NCI-H1092 treated with DMSO at 0.1 percent for 48 hours (cell line): ENCODE results near the gene NAV3.

Source experiments
- DNase-seq: peaks from one replicate; lab custom pipeline; 2025; lab: John Stamatoyannopoulos, UW

NAV3 gene, protein sequence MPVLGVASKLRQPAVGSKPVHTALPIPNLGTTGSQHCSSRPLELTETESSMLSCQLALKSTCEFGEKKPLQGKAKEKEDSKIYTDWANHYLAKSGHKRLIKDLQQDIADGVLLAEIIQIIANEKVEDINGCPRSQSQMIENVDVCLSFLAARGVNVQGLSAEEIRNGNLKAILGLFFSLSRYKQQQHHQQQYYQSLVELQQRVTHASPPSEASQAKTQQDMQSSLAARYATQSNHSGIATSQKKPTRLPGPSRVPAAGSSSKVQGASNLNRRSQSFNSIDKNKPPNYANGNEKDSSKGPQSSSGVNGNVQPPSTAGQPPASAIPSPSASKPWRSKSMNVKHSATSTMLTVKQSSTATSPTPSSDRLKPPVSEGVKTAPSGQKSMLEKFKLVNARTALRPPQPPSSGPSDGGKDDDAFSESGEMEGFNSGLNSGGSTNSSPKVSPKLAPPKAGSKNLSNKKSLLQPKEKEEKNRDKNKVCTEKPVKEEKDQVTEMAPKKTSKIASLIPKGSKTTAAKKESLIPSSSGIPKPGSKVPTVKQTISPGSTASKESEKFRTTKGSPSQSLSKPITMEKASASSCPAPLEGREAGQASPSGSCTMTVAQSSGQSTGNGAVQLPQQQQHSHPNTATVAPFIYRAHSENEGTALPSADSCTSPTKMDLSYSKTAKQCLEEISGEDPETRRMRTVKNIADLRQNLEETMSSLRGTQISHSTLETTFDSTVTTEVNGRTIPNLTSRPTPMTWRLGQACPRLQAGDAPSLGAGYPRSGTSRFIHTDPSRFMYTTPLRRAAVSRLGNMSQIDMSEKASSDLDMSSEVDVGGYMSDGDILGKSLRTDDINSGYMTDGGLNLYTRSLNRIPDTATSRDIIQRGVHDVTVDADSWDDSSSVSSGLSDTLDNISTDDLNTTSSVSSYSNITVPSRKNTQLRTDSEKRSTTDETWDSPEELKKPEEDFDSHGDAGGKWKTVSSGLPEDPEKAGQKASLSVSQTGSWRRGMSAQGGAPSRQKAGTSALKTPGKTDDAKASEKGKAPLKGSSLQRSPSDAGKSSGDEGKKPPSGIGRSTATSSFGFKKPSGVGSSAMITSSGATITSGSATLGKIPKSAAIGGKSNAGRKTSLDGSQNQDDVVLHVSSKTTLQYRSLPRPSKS (N-terminal part only)

DNA sequence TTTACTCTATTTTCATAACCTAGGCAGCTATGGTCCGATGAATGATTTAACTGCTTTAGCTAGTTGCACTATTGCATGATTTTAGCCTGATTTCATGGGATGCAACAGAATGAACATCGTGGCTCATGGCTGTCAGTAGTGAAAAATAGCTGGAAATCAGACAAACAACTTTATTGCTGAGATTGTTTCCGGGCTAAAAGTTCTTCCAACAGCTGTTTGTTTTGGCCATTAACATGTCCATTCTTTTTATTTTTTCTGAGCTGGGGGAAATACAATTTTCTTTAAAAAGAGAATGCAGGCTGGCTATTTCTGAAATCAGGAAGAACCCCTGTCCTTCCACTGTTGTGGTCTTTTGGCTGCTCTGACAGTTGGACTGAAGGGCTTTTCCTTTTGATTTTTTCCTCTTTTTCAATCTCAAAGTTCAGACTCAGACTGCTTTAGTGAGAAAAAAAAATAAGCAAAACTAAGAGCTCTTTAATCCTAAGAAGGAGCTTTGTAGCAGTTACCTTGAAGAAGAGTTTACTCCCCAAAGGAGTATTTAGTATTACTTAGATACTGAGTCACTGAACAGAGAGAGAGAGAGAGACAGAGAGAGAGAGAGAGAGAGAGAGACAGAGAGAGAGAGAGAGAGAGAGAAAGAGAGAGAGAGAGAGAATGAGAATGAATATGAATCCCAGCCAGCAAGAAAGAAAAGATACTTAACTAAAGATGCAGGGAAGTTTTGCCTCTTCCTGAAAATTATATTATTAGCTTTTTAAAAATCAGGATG, at the start of gene NAV3:
Gene NAV3, plus strand, starts transcription at position 312 of the 769 bp plus-strand sequence. CDS start 568 bp downstream, outside the sequence.
- no peak for DNase-seq

DNA sequence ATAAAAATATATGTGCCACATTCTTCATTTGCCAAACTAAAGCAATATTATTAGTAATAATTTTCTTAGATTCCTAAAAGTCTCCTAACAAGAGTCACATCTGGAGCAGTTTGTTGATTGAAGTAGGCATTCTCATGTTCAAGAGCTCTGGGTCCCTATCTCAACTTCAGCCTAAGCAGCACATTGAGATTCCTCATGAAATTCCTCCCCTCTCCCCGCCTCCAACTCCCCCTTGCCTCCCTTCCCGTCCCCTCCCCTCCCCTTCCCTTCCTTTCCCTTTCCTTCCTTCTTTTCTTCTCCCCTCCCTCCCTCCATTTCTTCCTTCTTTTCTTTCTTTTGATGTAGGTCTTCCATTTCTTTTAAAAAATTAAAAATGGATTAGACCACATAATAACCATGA, 48.7 kb upstream of the NAV3 start:
- DNase-seq = no peak

DNA sequence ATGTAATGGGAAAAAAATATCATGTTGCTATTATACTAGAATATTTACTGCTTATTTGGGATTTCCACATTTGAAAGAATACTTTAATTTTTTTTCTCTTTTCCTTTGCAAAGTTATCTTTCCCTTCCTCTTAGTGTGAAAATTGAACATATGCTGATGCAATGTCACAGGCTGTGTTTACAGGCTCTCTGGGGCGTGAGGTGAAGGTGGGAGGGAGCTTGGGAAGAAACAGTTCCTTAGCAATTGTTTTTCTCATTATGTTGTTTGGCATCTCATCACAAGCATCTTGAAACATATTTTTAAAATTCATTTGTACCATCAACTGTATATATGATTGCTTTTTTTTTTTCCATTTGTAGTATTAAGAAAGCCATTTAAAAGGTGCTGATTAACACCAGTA, 47.9 kb upstream of the NAV3 start:
- DNase-seq = no peak

DNA sequence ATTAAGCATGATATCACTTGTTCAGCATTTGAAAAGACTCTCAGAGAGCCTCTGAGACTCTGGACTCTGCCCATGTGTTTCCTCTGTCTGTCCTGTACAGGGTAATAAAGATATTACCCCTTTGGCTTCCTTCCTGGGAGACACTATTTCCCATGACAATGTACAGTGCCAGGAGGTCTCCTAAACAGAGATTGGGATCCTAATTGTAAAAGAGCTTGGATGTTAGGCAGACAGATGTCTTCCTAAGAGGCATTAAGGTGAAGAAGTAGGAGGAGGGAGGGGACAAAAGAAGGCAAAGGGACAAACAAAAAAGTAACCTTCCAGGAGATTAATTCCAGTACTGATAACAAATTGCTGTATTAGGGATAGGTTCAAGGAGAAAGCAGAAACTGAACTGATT, 45.5 kb upstream of the NAV3 start:
- DNase-seq = no peak

DNA sequence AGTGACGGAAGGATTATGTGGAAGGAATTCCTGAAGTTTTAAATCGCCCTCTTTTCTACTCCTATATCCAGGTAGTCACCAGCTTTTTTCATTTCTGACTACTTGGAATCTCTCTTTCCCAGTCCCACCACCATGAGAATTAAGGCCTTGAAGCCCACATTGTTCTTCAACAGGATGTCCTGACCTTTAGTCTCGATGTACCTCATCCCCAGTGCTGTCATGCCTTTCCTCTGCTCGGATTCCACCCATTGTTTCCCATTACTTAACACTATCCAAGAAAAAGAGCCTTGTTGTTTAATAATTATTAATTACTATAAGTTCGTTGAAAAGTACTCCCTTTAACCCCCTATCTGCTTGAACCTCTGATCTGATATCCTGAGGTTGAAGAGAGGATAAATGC, 44.0 kb upstream of the NAV3 start:
- DNase-seq = no peak

DNA sequence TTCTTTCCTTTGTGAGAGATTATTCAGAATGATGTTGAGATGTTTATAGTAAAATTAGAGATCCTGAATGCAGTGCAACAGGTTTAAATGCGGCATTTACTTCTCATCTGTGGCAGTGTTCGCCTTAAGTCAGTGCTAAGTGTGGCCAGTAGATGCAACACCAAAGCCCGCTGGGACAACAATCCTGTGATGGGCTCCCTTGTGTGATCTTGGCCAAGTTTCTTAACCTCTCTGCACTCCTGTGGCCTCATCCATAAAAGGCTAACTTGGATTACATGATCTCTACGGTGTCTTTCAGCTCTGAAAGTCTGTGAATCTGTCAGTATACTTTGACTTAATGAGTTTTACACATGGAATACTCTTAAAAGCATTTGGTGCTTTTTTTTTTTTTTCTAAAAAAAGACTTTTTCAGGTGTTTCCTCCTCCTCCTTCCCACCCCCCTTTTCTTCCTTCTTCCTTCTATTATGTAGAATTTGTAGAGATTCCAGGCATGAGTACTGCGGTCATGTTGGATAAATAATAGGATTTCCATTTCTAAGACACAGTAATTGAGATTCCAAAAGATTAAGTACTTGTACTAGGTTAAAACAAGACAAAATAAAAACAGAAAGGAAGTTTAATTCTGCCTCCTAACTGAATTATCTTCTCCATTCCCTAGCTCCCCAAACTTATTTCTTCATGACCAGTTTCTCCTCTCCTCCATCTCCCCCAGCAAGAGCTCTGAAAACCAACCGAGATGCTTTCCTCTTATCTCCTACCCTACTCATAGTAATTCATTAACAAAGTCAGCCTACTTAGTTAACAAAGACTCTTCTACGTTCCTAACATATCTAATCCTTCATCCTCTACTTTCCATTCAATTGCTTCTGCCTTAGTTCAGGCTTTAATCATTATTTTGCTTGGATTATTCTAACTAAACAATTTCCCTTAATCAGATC, 42.2 kb upstream of the NAV3 start:
- DNase-seq = no peak

DNA sequence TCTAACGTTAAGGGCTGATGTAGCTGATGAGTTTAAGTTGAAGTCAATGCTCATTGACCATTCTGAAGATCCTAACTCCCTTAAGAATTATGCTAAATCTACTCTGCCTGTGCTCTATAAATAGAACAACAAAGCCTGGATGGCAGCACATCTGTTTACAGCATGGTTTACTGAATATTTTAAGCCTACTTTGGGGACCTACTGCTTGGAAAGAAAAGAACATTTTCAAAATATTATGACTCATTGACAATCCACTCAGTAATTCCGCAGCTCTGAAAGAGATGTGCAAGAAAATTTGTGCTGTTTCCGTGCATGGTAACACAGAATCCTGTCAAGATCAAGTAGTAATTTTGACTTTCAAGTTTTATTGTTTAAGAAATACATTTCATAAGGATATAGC, 35.0 kb upstream of the NAV3 start:
- no peak for DNase-seq

DNA sequence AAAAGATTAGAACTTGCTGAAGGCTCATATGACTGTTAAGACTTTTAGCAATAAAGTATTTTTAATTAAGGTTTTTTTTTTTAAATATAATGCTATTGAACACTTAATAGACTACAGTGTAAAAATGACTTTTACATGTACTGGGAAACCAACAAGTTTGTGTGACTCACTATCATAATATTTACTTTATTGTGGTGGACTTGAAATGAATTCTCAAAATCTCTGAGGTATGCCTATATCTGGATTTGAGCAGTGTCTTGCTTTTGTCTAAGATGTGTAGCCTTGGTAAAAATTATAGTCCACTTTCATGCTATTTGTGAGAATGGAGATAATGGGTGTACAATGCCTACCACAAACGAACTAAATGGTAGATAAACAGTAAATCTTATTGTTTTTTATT, 33.9 kb upstream of the NAV3 start:
- DNase-seq = no peak

DNA sequence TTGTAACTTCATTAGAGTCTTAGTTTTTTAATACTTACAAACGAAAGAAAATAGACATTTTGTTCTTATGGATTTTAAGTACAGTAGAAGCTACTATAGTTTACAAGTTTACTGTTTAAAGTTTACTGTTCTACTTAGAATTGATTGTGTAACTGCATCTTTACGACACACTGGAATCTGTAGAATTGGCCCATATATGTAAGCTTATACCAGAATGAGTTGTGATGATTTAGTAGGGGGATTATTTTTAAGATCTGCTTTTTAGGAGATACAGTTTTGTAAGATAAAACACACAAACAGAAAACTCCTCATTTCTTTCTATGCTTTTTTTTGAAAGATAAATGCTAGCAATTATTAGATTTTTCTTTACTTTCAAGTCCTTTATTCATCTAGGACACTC, 30.2 kb upstream of the NAV3 start:
- DNase-seq = no peak

DNA sequence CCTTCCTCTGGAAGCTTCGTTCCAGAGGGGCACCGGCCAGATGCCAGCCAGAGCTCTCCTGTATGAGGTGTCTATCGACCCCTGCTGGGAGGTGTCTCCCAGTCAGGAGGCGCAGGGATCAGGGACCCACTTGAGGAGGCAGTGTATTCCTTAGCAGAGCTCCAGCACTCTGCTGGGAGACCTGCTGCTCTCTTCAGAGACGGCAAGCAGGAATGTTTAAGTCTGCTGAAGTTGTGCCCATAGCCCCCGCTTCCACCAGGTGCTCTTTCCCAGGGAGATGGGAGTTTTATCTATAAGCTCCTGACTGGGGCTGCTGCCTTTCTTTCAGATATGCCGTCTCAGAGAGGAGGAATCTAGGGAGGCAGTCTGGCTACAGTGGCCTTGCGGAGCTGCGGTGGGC, 22.2 kb upstream of the NAV3 start:
- no peak for DNase-seq

DNA sequence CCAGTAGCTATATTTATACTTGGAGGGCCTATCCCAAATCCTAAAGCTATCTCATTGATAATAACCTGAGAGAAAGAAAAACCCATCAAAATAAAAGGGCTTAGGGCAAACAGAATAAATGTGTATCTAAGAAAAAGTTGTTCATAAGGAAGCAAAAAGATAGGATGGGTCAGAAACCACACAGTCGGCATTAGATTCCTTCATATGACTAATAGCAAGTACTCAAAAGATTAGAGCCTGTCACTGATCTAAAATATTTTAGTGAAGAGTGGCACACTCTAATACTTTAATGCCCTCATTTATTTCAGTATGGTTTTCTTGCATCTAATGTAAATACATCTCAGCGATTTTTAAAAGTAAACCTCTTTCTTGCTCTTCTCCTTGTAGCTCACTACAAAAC, 17.1 kb upstream of the NAV3 start:
- no peak for DNase-seq

DNA sequence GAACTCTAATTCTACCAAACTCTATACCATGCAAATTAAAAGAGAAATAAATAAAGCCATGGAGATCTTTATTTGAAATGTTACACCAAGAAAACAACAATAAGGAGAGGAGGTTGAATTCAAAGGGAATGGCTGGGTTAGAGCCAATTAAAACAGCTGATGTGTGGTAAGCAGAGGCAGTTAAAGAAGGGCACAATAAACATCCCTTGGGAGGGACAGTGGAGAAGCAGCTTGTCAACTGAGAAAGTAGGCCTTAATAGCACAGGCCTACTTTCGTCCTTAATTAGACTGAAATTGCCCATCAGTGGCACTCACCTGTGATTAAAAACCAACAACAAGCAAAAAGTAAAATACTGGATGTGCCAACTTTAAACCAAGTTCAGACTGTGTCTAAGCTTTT, 16.3 kb upstream of the NAV3 start:
- peak; percentile 20 for DNase-seq

DNA sequence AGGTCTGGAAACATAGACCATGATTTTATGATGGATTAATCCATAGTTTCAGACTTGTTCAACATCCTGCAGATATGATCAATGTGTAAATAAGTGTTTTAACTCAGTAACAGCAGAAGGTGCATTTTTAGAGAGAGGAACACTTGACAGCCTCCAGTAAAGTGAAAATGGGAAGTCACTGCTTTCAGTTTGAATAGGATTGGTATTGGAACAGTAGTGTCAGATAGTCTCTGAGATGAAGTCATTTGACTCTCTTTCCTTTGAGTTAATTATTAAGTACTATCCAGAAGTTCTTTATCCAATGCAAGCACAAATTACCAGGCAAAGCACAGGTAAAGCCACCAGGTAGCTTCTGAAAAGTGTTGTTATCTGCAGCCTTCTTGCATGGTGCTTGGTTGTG, 14.5 kb upstream of the NAV3 start:
- DNase-seq = no peak

DNA sequence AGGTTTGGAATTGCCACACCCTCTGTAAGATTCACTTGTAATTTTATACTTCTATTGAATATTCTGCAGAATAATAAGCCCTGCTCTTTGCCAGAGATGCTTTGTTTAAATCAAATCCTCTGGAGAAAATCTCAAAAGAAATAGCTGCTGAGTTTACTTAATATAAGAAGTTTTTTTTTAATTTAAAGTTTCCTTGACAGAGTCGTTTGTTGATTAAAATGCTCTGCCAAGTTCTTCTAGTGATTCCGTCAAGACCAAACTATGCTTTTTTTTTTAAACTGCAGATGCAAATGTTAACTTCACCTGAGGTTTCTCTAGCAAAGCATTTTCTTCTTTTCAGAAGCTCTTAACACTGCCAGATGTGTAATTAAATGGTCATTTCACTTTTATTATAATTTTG, 13.4 kb upstream of the NAV3 start:
- no peak for DNase-seq

DNA sequence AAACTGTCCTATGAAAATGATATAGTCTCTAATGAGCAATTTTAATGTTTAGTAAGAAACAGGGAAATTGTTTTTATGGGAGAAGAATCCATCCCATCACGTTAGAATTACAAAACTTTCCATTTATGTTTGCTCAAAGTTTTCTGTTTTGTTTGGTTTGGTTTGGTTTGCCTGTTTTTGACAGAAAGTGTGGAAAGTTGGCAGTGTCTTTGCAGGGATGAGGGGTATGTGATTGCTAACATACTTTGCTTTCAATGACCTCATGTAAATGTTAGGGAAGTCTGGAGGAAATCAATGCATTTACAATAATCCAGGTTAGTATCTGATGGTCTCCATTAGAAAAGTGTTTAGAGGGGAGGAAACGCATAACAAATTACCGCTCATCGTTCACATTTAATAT, 12.3 kb upstream of the NAV3 start:
- DNase-seq = no peak

DNA sequence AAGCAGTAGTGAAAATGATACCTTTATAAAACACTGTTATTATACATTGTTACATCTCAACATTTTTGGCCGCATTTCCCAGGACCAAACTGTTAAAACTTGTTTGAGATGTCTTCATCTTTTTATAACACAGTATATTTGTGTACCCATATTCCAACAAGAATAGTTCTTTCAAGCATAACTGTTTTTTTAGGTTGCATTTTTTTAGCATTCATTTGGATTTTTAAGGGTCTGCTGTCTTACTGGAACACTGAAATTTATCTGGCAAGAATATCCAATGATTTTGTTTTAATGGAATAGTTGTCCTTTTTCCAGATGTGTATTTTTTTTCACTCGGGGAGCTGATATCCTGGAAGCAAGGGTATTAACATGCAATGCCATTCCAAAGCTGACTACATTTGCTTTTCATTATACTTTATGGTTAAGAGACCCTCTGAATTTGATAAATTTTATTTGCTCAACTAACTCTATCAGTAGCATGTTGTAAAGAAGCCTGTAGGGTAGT, 8.9 kb upstream of the NAV3 start:
- DNase-seq = no peak

DNA sequence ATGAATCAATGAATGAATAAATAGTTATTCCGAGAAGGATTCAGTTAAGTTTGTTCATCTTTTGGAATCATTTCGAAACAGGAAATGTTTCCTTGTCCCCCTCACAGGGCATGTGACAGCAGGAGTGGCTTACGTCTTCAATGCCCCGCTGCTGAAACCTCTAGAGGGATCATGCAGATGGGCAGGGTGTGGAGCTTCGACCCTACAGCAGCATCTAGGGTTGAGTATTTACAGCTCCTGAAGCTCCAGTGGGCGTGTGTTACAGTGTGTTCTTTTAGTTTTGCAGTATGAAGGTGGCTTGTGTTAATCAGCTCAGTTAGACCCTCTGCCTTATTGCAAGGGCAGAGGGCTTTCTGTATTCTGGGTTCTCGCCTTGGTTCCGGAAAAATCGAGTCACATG, 2.6 kb downstream of the NAV3 start:
- no peak for DNase-seq

DNA sequence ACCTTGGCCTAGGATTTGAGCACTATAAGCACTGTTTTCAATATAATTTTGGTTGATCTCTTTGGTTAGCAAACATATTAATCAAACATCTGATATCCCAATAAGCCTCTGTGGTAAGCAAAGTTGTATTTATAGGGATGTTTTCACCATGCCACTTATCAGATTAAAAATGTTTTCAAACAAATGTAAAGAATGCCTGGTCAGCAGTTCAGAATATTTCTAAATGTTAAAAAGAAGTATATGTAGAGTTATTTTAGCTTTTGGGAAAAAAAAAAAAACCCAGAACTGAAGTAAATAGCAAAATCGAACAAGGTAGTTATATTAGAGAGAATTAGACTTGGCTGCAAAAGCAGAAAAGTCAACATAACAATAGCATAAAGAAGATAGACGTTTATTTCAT, 3.9 kb downstream of the NAV3 start:
- no peak for DNase-seq

DNA sequence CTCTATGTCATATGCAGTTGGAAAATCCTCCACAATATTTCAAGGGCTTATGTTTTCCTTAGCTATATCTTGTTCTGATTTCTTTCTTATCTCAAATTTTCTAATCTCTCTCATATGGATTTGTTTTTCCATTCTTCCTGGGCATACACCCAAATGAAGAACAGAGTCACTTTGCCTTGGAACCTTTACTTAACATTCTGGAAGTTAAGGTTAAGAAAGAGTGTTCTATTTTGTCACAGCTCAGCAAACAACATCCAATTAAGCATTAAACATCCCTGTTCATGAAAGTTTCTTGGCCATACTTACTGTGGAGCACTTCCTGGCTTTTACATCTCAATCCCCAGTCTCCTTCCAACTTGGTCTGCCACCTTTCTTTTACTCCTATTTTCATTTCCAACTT, 5.3 kb downstream of the NAV3 start:
- DNase-seq = no peak

DNA sequence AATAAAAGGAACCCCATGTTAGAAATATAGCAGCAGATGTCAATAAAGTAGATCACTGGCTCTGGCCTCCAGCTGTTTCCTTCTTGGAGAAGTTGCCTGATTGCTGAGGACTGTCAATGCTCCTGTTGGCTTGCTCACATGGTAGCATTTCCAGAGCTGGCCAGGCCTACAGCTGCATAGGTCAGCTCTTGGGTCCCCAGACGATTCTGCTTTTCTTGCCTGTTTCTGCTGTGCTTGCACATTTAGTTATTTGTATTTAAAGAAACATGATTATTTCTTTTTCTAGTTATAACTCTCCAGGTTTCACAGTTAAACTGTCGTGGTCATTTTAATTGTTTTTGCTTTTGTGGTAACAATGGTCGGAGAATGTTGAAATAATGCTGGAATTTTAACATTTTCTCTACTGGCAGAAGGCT, 7.2 kb downstream of the NAV3 start:
- DNase-seq = no peak

DNA sequence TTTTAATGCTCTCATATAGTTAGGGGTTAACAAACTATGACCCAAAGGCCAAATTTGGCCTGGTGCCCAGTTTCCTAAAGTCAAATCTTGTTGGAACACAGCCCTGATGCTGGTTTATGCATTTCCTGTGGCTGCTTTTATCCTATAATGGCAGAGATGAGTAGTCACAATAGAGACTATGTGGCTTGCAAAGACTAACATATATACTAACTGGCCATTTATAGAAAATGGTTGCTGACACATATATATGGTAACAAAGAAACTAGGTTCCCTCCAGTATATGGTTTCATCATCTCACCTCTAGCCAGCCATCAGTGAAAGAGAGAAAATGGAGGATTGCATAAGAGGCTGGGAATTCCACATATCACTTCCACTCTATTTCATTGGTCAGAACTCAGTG, 10.8 kb downstream of the NAV3 start:
- no peak for DNase-seq
